HepG2 (cell line): ENCODE results near the gene GUCA1A. TPM values are rescaled to one million over a fixed set of nuclear protein-coding genes. Genes with fewer than 3 reads are reported as not detected.

Source experiments
- BCLAF1 ChIP-seq: fragments of 450-650 bp; IDR thresholded peaks from 2 replicates; pipeline ENCODE4 v1.6.1; 2017; ENCODE audit warnings: mild to moderate bottlenecking
- CCDC6 ChIP-seq: sonication (generic); formaldehyde crosslinking; IDR thresholded peaks from 2 replicates; pipeline ENCODE4 v1.8.1; 2022; ENCODE audit warnings: mild to moderate bottlenecking, missing genetic modification reagents, moderate library complexity
- FUBP1 ChIP-seq: sonication (generic); formaldehyde crosslinking; IDR thresholded peaks from 2 replicates; pipeline ENCODE4 v1.5.1; 2020; ENCODE audit warnings: missing genetic modification reagents, mild to moderate bottlenecking, borderline replicate concordance
- HMG20B ChIP-seq: conservative IDR thresholded peaks from 2 replicates; pipeline ENCODE4 v1.6.1; 2016; ENCODE audit warnings: missing genetic modification reagents, missing compliant biosample characterization
- HNRNPK ChIP-seq: fragments of 200-400 bp; formaldehyde crosslinking; IDR thresholded peaks from 2 replicates; pipeline ENCODE4 v1.6.1; 2018; ENCODE audit warnings: low read length, low read depth, moderate library complexity, mild to moderate bottlenecking; ENCODE audit not compliant: poor library complexity, severe bottlenecking
- RAD51 ChIP-seq: fragments of 450-650 bp; IDR thresholded peaks from 2 replicates; pipeline ENCODE4 v1.6.1; 2016; ENCODE audit warnings: borderline replicate concordance
- SCMH1 ChIP-seq: sonication (generic); formaldehyde crosslinking; IDR thresholded peaks from 2 replicates; pipeline ENCODE4 v1.9.0; 2021; ENCODE audit warnings: missing genetic modification reagents, mild to moderate bottlenecking, borderline replicate concordance
- SRY ChIP-seq: sonication (generic); formaldehyde crosslinking; IDR thresholded peaks from 2 replicates; pipeline ENCODE4 v1.8.0; 2022; ENCODE audit warnings: mild to moderate bottlenecking, missing genetic modification reagents
- TBL1XR1 ChIP-seq: fragments of 150-350 bp; IDR thresholded peaks from 2 replicates; pipeline ENCODE4 v1.6.1; 2014; ENCODE audit warnings: borderline replicate concordance, low read length; ENCODE audit not compliant: partially characterized antibody
- THAP8 ChIP-seq: sonication (generic); formaldehyde crosslinking; IDR thresholded peaks from 2 replicates; pipeline ENCODE4 v1.5.1; 2020; ENCODE audit warnings: missing genetic modification reagents, mild to moderate bottlenecking, borderline replicate concordance
- ZBTB40 ChIP-seq, 2 experiments: fragments of 450-650 bp in 1 of 2; sonication (generic) in 1 of 2; formaldehyde crosslinking in 1 of 2; IDR thresholded peaks; 2 replicates each; pipeline versions ENCODE4 v1.6.1 to v1.8.0; 2016 to 2022; ENCODE audit warnings: antibody characterized with exemption in 1 of 2, mild to moderate bottlenecking in 1 of 2, missing genetic modification reagents in 1 of 2
- ZNF136 ChIP-seq: sonication (generic); formaldehyde crosslinking; IDR thresholded peaks from 2 replicates; pipeline ENCODE4 v1.8.1; 2022; ENCODE audit warnings: low read depth, mild to moderate bottlenecking, moderate library complexity, missing genetic modification reagents
- ZNF34 ChIP-seq: sonication (generic); formaldehyde crosslinking; IDR thresholded peaks from 2 replicates; pipeline ENCODE4 v1.4.0; 2020; ENCODE audit warnings: mild to moderate bottlenecking, missing genetic modification reagents, borderline replicate concordance
- ZSCAN22 ChIP-seq: sonication (generic); formaldehyde crosslinking; IDR thresholded peaks from 2 replicates; pipeline ENCODE4 v1.4.0; 2020; ENCODE audit warnings: mild to moderate bottlenecking, missing genetic modification reagents
- polyA plus RNA-seq, 8 experiments: library from polyadenylated mRNA; depleted of rRNA in 3 of 8; stranded (reverse) in 7 of 8; unstranded in 1 of 8; fragments of >200 nt; fragmentation: Illumina TruSeq in 4 of 8; extraction: Trizol in 4 of 8; gene quantifications; 2 replicates each; pipeline versions ENCODE4 v1.2.1 to v1.2.3, GENCODE V29; 2011 to 2016; ENCODE audit warnings: low read depth in 4 of 8, missing spikeins in 1 of 8, mixed read lengths in 1 of 8; ENCODE audit not compliant: insufficient read depth in 1 of 8
- total RNA-seq, 5 experiments: library from RNA; depleted of rRNA; stranded (reverse); fragments of >200 nt; fragmentation: Illumina TruSeq; extraction: Trizol; gene quantifications; 2 replicates each; pipeline ENCODE4 v1.2.3, GENCODE V29; 2016; ENCODE audit warnings: low read depth in 1 of 5

Gene GUCA1A
- total and polyA plus RNA-seq, 2 of the 13 experiments (the other 11 are each of a cell fraction or from before 2014, with no cell fraction given): not detected

GRCh38 chr6:42166444-42167141, 6.6 kb upstream of the GUCA1A start (continued):
- TF ChIP-seq ZBTB40 (IDR thresholded peaks at IDR 0.05) (no peak), ZBTB40 (CRISPR knock-in tag; IDR thresholded peaks at IDR 0.05) (no peak), FUBP1 (CRISPR knock-in tag) (no peak), HNRNPK (no peak), SCMH1 (no peak), BCLAF1 (no peak), THAP8 (CRISPR knock-in tag) (no peak), CCDC6 (CRISPR knock-in tag) (no peak), SRY (CRISPR knock-in tag) (no peak), TBL1XR1 (no peak), ZSCAN22 (CRISPR knock-in tag) (no peak), ZNF136 (no peak), RAD51 (no peak), HMG20B (CRISPR knock-in tag) (no peak), ZNF34 (CRISPR knock-in tag) (no peak)
